ENCODE measurements around the gene ARRB2. TPM values are rescaled to one million over a fixed set of nuclear protein-coding genes. Genes with fewer than 3 reads are reported as not detected.
A peak's percentile ranks its signal among the peaks of the same experiment; 100 is the strongest.

The ARRB2 gene
- total RNA-seq, 6 experiments from 2014 or later, result 8.0 to 10.7 (median 9.1) TPM

- Mint-ChIP-seq H3K27ac (no peak overlapping the region), H3K4me1 (ENCODE audit: low read depth) (peaks cover 24% of the 10 kb centered on the region), H3K9me3 (no peaks in the 10 kb centered on the region), H3K4me3 (no peak overlapping the region), H3K36me3 (ENCODE audit: low read depth) (no peaks in the 10 kb centered on the region), H3K27me3 (ENCODE audit: insufficient read depth) (peaks cover 12% of the 10 kb centered on the region)
- DNase-seq, result no peak
- no peak for TF ChIP-seq CTCF (IDR thresholded peaks at IDR 0.05)
These were observed 24.5 kb downstream of the ARRB2 start for GRCh38 chr17:4734857-4735475.

DNA sequence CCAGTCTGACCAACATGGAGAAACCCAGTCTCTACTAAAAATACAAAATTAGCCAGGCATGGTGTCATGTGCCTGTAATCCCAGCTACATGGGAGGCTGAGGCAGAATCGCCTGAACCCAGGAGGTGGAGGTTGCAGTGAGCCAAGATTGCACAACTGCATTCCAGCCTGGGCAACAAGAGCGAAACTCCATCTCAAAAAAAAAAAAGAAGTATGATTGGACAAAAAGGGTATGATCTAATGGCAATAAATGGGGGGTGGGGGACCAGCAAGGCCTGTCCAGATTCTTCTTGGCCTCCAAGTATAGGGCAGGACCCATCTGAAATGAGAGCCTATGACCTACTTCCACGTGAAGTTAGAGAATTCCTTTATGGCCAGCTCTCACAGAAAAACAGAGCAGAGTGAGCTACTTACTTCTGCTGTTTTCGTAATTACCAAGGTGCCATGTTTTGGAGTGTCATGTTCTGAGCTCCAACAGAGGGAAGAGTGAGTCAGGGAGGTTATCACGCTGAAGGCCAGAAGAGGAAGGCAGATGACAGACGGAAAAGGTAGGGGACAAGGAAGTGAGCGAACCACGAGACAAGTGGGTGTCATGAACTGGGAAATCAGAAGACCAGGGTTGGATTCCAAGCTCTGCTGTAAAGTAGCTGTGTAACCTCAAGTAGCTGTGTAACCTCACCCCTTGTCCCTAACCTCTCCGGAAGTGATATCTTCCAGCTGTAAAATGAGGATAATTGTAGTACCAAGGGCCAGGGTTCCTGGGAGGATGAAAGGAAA is 25.6 kb downstream of the ARRB2 start:
- Mint-ChIP-seq H3K36me3 (ENCODE audit: low read depth) (no peaks in the 10 kb centered on the region), H3K4me3 (no peak overlapping the region), H3K27me3 (ENCODE audit: insufficient read depth) (peaks cover 21% of the 10 kb centered on the region), H3K27ac (no peak overlapping the region), H3K9me3 (no peaks in the 10 kb centered on the region), H3K4me1 (ENCODE audit: low read depth) (peaks cover 16% of the 10 kb centered on the region)
- TF ChIP-seq CTCF (IDR thresholded peaks at IDR 0.05), result no peak
- no peak for DNase-seq

DNA sequence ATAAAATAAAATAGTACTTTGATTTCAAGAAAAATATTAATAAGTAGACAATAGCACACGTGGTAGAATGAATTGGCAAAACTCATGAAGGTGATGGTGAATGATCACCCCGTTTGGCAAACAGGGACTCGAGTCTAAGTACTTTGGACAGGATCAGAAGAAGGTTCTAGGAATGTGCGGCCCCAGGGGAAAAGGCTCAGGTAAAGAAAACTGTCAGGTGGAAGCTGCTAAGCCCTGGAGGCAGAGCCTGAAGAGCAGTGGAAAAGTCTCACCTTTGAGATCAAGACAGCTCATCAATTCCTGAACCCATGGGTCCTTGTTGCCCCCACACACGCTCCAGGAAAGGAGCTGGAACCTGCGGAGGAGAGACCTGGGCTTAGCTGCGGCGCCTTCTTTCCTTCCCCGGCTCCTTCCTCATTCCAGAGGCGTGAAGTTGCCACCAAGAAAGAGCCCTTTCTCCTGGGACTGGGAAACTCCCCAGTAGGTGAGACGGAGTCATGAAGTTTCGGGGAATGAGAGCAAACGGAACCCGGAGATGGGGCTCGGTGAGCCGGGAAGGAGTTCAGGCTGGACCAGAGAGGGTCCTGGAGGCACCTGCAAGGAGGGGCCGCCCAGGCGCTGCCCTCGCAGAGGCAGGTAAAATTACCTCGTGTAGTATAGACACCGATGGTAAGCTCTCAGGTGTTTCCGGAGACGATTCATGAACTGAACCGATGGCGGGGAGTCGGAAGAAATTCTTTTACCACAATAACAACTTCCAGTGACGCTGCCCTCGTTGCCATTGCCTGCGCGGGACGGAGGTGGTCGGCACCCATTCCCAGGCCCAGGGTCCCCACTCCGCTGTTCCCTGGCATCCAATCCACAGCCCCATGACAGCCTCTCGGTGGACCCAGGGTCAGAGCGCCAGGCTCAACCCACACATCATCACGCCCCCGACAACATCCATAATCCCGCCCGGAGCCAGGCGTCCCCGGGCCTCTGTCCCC is 28.0 kb downstream of the ARRB2 start:
- peaks cover 15% of the 10 kb centered on the region for H3K4me1 Mint-ChIP-seq (ENCODE audit: low read depth)
- H3K9me3 Mint-ChIP-seq, result no peaks in the 10 kb centered on the region
- H3K27ac Mint-ChIP-seq, result no peak overlapping the region
- H3K27me3 Mint-ChIP-seq (ENCODE audit: insufficient read depth), result peaks cover 40% of the 10 kb centered on the region
- peak overlapping the region; percentile 72 for H3K4me3 Mint-ChIP-seq
- no peak for DNase-seq
- TF ChIP-seq CTCF (IDR thresholded peaks at IDR 0.05), result no peak
- no peaks in the 10 kb centered on the region for H3K36me3 Mint-ChIP-seq (ENCODE audit: low read depth)

GRCh38 chr17:4739122-4740024 is 28.9 kb downstream of the ARRB2 start, which contains the start of the genes CXCL16 and ZMYND15:
Gene CXCL16 (minus strand): TSS chr17:4739928. CDS start chr17:4739339, 589 bp downstream.
Gene ZMYND15 (plus strand): TSS chr17:4739833. CDS start chr17:4740549, 716 bp downstream.
- peak within 1 kb of the TSS; percentile 74 for H3K4me3 Mint-ChIP-seq
- no peak for TF ChIP-seq CTCF (IDR thresholded peaks at IDR 0.05)
- no peak for DNase-seq
- no peaks in the 10 kb centered on the region for H3K9me3 Mint-ChIP-seq
- H3K27me3 Mint-ChIP-seq (ENCODE audit: insufficient read depth), result peaks cover 47% of the 10 kb centered on the region
- peaks cover 15% of the 10 kb centered on the region for H3K4me1 Mint-ChIP-seq (ENCODE audit: low read depth)
- H3K27ac Mint-ChIP-seq, result no peak within 1 kb of the TSS
- H3K36me3 Mint-ChIP-seq (ENCODE audit: low read depth), result no peaks in the 10 kb centered on the region
